GM23338 (cell line): Measurements from ENCODE around the gene P3H4. TPM values are rescaled to one million over a fixed set of nuclear protein-coding genes. Genes with fewer than 3 reads are reported as not detected.

Source experiments
- ATAC-seq: fragments of 200-7000 bp; cut with Tn5 transposase; 3 replicates; pipeline ENCODE4 v1.9.1; 2020
- DNase-seq: peaks from one replicate; pipeline ENCODE4 v3.0.0-alpha.2; 2015; ENCODE audit warnings: low spot score
- H2AFZ ChIP-seq: fragments of 200-600 bp; sonication (generic); 2 replicates; pipeline ENCODE4 v1.8.0; 2016; ENCODE audit warnings: antibody characterized with exemption, mild to moderate bottlenecking, moderate library complexity
- H3F3A ChIP-seq: fragments of 200-600 bp; sonication (generic); replicated peaks from 2 replicates; pipeline ENCODE4 v1.8.0; 2017; ENCODE audit warnings: antibody characterized with exemption, mixed run types, low read depth
- H3K27ac ChIP-seq: fragments of 200-600 bp; sonication (generic); 2 replicates; pipeline ENCODE4 v1.6.1; 2016; ENCODE audit warnings: low read depth
- H3K27me3 ChIP-seq: fragments of 200-600 bp; sonication (generic); 2 replicates; pipeline ENCODE4 v1.8.0; 2016; ENCODE audit warnings: mild to moderate bottlenecking, mixed run types, moderate library complexity; ENCODE audit not compliant: insufficient read depth
- H3K36me3 ChIP-seq: fragments of 200-600 bp; sonication (generic); 2 replicates; pipeline ENCODE4 v1.8.0; 2016; ENCODE audit warnings: mild to moderate bottlenecking; ENCODE audit not compliant: insufficient read depth
- H3K4me1 ChIP-seq: fragments of 200-600 bp; sonication (generic); 2 replicates; pipeline ENCODE4 v1.8.0; 2016; ENCODE audit warnings: mild to moderate bottlenecking, moderate library complexity; ENCODE audit not compliant: insufficient read depth
- H3K4me2 ChIP-seq: fragments of 200-600 bp; sonication (generic); 2 replicates; pipeline ENCODE4 v1.7.1; 2017; ENCODE audit warnings: mixed run types
- H3K4me3 ChIP-seq: fragments of 200-600 bp; sonication (generic); 2 replicates; pipeline ENCODE4 v1.6.1; 2016; ENCODE audit warnings: mixed run types
- H3K79me2 ChIP-seq: fragments of 200-600 bp; sonication (generic); replicated peaks from 2 replicates; pipeline ENCODE4 v1.8.0; 2017; ENCODE audit warnings: mild to moderate bottlenecking; ENCODE audit not compliant: insufficient read depth
- H3K9me2 ChIP-seq: fragments of 200-600 bp; sonication (generic); 2 replicates; pipeline ENCODE4 v1.8.0; 2017; ENCODE audit not compliant: insufficient read depth
- H4K20me1 ChIP-seq: fragments of 200-600 bp; sonication (generic); replicated peaks from 2 replicates; pipeline ENCODE4 v1.8.0; 2017; ENCODE audit warnings: mild to moderate bottlenecking; ENCODE audit not compliant: insufficient read depth
- H3K27ac Mint-ChIP-seq: 2 replicates; pipeline ENCODE4 v1.8.0; 2020; ENCODE audit warnings: inconsistent platforms, mild to moderate bottlenecking, moderate library complexity, mixed read lengths
- H3K27me3 Mint-ChIP-seq: 3 replicates; pipeline ENCODE4 v1.8.0; 2022; ENCODE audit warnings: low read depth, mild to moderate bottlenecking, moderate library complexity, mixed read lengths, inconsistent platforms; ENCODE audit not compliant: insufficient read depth, poor library complexity
- H3K36me3 Mint-ChIP-seq: 3 replicates; pipeline ENCODE4 v1.8.0; 2021; ENCODE audit warnings: low read depth, mild to moderate bottlenecking, inconsistent platforms, moderate library complexity, mixed read lengths
- H3K4me1 Mint-ChIP-seq: 3 replicates; pipeline ENCODE4 v1.8.0; 2020; ENCODE audit warnings: mild to moderate bottlenecking, inconsistent platforms, mixed read lengths
- H3K4me3 Mint-ChIP-seq: 3 replicates; pipeline ENCODE4 v1.8.0; 2021; ENCODE audit warnings: moderate library complexity, mild to moderate bottlenecking, inconsistent platforms, mixed read lengths
- H3K9me3 Mint-ChIP-seq: 3 replicates; pipeline ENCODE4 v1.8.0; 2020; ENCODE audit warnings: moderate library complexity, mild to moderate bottlenecking, inconsistent platforms, mixed read lengths
- CREB1 ChIP-seq: fragments of 250-450 bp; sonication (Bioruptor Pico); IDR thresholded peaks from 2 replicates; pipeline ENCODE4 v1.5.0; 2020; ENCODE audit warnings: low read depth, mild to moderate bottlenecking, moderate library complexity
- CTCF ChIP-seq, 2 experiments: fragments of 200-600 bp in 1 of 2; sonication (generic) in 1 of 2; conservative IDR thresholded peaks; 2 replicates each; pipeline versions ENCODE4 v1.5.1 to v1.6.1; 2016 to 2017; ENCODE audit warnings: antibody characterized with exemption in 2 of 2, low read depth in 2 of 2, mild to moderate bottlenecking in 2 of 2, moderate library complexity in 1 of 2
- ETS1 ChIP-seq: IDR thresholded peaks from 2 replicates; pipeline ENCODE4 v1.6.1; 2016; ENCODE audit warnings: antibody characterized with exemption
- EZH2phosphoT487 ChIP-seq: fragments of 200-600 bp; sonication (generic); IDR thresholded peaks from one replicate; pipeline ENCODE4 v1.8.1; 2018; ENCODE audit warnings: antibody characterized with exemption; ENCODE audit not compliant: unreplicated experiment
- NANOG ChIP-seq: IDR thresholded peaks from 2 replicates; pipeline ENCODE4 v1.6.1; 2016; ENCODE audit warnings: antibody characterized with exemption, borderline replicate concordance
- POLR2AphosphoS5 ChIP-seq: IDR thresholded peaks from 2 replicates; pipeline ENCODE4 v1.6.1; 2016; ENCODE audit warnings: antibody characterized with exemption, low read depth
- REST ChIP-seq: IDR thresholded peaks from one replicate; pipeline ENCODE4 v1.6.1; 2018; ENCODE audit warnings: antibody characterized with exemption; ENCODE audit not compliant: unreplicated experiment
- STAT1 ChIP-seq: IDR thresholded peaks from one replicate; pipeline ENCODE4 v1.6.1; 2016; ENCODE audit warnings: antibody characterized with exemption; ENCODE audit not compliant: unreplicated experiment
- ZNF114 ChIP-seq: fragments of 250-450 bp; sonication (Bioruptor Pico); IDR thresholded peaks from 2 replicates; pipeline ENCODE4 v1.5.0; 2020; ENCODE audit warnings: mild to moderate bottlenecking, moderate library complexity
- ZNF331 ChIP-seq: fragments of 250-450 bp; sonication (Bioruptor Pico); IDR thresholded peaks from 2 replicates; pipeline ENCODE4 v1.5.0; 2020; ENCODE audit warnings: low read depth, mild to moderate bottlenecking, moderate library complexity
- ZNF462 ChIP-seq: fragments of 250-450 bp; sonication (Bioruptor Pico); IDR thresholded peaks from 2 replicates; pipeline ENCODE4 v1.5.0; 2020; ENCODE audit warnings: mild to moderate bottlenecking, moderate library complexity
- polyA plus RNA-seq: library from polyadenylated mRNA; unstranded; fragments of >200 nt; fragmentation: Nextera tagmentation; extraction: Ambion mirVana; gene quantifications from 2 replicates; pipeline ENCODE4 v1.2.1, GENCODE V29; 2016
- total RNA-seq: library from RNA; depleted of rRNA; stranded (reverse); fragments of >200 nt; shearing (Covaris generic); gene quantifications from 2 replicates; pipeline ENCODE4 v1.2.3, GENCODE V29; 2014

Gene P3H4
- total and polyA plus RNA-seq, 2 experiments from 2014 or later: 16.0 to 33.3 TPM

- TF ChIP-seq ZNF462: no peak
Observed at GRCh38 chr17:41823580-41823979, 11.8 kb upstream of the P3H4 start (continued).

GRCh38 chr17:41823141-41823524, 11.4 kb upstream of the P3H4 start:
- Histone ChIP-seq H3K9me2 (no peaks in the 10 kb centered on the region), H3F3A (peaks cover 7% of the 10 kb centered on the region; the same call in 1 of the 2 replicates), H3K36me3 (peaks cover 7% of the 10 kb centered on the region), H3K27ac (no peak overlapping the region), H3K4me2 (no peak overlapping the region), H3K27me3 (no peaks in the 10 kb centered on the region), H3K79me2 (no peaks in the 10 kb centered on the region), H3K4me3 (no peak overlapping the region), H3K4me1 (peaks cover 14% of the 10 kb centered on the region), H2AFZ (no peak overlapping the region), H4K20me1 (no peaks in the 10 kb centered on the region; the same call in 1 of the 2 replicates)
- H3K4me3 Mint-ChIP-seq: no peak overlapping the region
- peaks cover 18% of the 10 kb centered on the region for H3K27me3 Mint-ChIP-seq
- peaks cover 15% of the 10 kb centered on the region for H3K4me1 Mint-ChIP-seq
- ATAC-seq: no peak
- no peaks in the 10 kb centered on the region for H3K9me3 Mint-ChIP-seq
- peaks cover 60% of the 10 kb centered on the region for H3K36me3 Mint-ChIP-seq
- no peak for DNase-seq
- TF ChIP-seq POLR2AphosphoS5 (no peak), CREB1 (CRISPR knock-in tag) (no peak), CTCF (conservative IDR thresholded peaks at IDR 0.05; ENCODE audit: low read depth in 2 of 2) (no peak), ETS1 (no peak), REST (no peak), ZNF331 (no peak), ZNF114 (no peak), EZH2phosphoT487 (no peak), NANOG (no peak), STAT1 (no peak)
- no peak overlapping the region for H3K27ac Mint-ChIP-seq
